Ovary (tissue), 3 donors: ENCODE results near the gene LYRM4.

Experiments used
- CTCF ChIP-seq, 3 donors: fragments of 450-650 bp in 2 of 3; fragments of 200-600 bp in 1 of 3; IDR thresholded peaks; one replicate each; pipeline versions ENCODE4 v1.5.1 to v1.8.0; 2016 to 2022; ENCODE audit warnings: antibody characterized with exemption in 3 of 3, mild to moderate bottlenecking in 1 of 3
- POLR2A ChIP-seq: fragments of 450-650 bp; IDR thresholded peaks from one replicate; pipeline ENCODE4 v1.6.1; 2017; ENCODE audit warnings: antibody characterized with exemption, mild to moderate bottlenecking, moderate library complexity
- donor health status: DM: no; HTN: no; CAD: no.

DNA sequence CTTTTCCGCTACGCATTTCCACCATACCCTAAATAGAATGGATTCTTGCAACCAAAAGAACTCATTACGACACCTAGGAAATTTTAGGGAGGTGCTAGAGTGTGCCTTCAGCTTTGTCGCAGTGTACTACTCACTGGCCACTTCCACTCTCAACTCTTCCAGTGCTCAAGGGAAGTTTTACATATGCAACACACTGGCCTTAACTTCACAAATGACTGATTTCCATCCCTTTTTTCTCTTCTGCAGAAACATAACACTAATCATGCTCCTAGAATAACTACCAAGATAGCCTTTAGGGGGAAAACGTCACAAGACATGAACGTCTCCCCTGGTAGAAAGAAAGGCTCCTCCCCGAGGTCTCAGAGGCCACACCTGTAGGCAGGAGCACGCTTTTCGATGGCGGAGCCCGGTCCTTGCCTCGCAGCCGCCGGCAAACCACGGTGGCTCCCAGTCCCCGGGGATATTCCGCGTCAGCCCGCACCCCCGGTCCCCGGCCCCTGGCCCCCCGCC, 584 bp downstream of the LYRM4 start:
- no peak for TF ChIP-seq CTCF (IDR thresholded peaks at IDR 0.05)
- TF ChIP-seq POLR2A = no peak
